Panc1 (cell line): Measurements from ENCODE around the gene TMEM127.

ENCODE experiments used
- POLR2AphosphoS5 ChIP-seq: IDR thresholded peaks from 2 replicates; pipeline ENCODE4 v1.6.1; 2012; ENCODE audit warnings: mild to moderate bottlenecking, low read depth, low read length, moderate library complexity
- SIN3A ChIP-seq: IDR thresholded peaks from 2 replicates; pipeline ENCODE4 v1.6.1; 2012; ENCODE audit warnings: low read depth, mild to moderate bottlenecking, low read length, moderate library complexity, borderline replicate concordance; ENCODE audit not compliant: insufficient read depth
- TCF7L2 ChIP-seq: IDR thresholded peaks from 2 replicates; pipeline ENCODE4 v1.6.1; 2011; ENCODE audit warnings: mild to moderate bottlenecking, low read depth, low read length, inconsistent platforms
- TF ChIP-seq, protein P1 (sequence below): fragments of 450-650 bp; IDR thresholded peaks from 2 replicates; pipeline ENCODE4 v1.5.1; 2017; ENCODE audit warnings: mild to moderate bottlenecking

DNA sequence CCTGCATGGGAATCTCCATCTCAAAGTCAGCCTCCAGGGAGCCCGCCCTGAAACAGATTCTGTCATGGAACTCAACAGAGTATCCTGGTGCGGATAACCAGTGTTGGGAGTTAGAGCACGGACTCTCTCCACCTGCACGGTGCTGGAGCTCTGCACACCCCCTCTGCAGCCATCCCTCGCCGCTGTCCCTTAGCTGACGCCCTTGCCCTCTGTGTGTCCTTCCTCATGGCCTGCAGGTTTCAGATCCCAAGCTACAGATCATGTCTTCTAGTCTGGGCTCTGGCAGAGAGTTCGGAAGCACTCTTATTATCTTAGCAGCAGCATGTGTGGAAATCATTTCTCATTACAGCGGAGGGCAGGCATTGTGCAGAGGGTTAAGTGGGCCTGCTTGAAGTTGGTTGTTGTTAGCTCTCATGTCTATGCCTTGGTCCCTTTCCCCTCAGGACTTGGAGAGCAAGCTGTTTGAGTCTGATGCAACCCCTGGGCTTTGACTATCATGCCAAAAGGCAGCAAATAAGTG, 26.0 kb downstream of the TMEM127 start:
- TF ChIP-seq, protein P1, sequence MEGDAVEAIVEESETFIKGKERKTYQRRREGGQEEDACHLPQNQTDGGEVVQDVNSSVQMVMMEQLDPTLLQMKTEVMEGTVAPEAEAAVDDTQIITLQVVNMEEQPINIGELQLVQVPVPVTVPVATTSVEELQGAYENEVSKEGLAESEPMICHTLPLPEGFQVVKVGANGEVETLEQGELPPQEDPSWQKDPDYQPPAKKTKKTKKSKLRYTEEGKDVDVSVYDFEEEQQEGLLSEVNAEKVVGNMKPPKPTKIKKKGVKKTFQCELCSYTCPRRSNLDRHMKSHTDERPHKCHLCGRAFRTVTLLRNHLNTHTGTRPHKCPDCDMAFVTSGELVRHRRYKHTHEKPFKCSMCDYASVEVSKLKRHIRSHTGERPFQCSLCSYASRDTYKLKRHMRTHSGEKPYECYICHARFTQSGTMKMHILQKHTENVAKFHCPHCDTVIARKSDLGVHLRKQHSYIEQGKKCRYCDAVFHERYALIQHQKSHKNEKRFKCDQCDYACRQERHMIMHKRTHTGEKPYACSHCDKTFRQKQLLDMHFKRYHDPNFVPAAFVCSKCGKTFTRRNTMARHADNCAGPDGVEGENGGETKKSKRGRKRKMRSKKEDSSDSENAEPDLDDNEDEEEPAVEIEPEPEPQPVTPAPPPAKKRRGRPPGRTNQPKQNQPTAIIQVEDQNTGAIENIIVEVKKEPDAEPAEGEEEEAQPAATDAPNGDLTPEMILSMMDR = no peak
- no peak for TF ChIP-seq POLR2AphosphoS5
- no peak for TF ChIP-seq SIN3A
- no peak for TF ChIP-seq TCF7L2
